Parathyroid adenoma (tissue), 2 donors: ENCODE results near the gene TMC4.

Experiments
- H2AFZ ChIP-seq: fragments of 300-600 bp; sonication (generic); one replicate; pipeline ENCODE4 v1.7.0; 2017; ENCODE audit warnings: antibody characterized with exemption, mild to moderate bottlenecking
- H3K27ac ChIP-seq: fragments of 300-600 bp; sonication (generic); one replicate; pipeline ENCODE4 v1.7.0; 2017
- H3K27me3 ChIP-seq: fragments of 300-600 bp; sonication (generic); one replicate; pipeline ENCODE4 v1.7.0; 2017; ENCODE audit warnings: low read length; ENCODE audit not compliant: control insufficient read depth, insufficient read depth
- H3K36me3 ChIP-seq: fragments of 300-600 bp; sonication (generic); one replicate; pipeline ENCODE4 v1.7.0; 2017; ENCODE audit warnings: low read length; ENCODE audit not compliant: control insufficient read depth, insufficient read depth
- H3K4me1 ChIP-seq: fragments of 300-600 bp; sonication (generic); one replicate; pipeline ENCODE4 v1.7.0; 2017; ENCODE audit warnings: control low read depth
- H3K4me2 ChIP-seq: fragments of 300-600 bp; sonication (generic); one replicate; pipeline ENCODE4 v1.7.0; 2017; ENCODE audit warnings: low read length
- H3K4me3 ChIP-seq: fragments of 300-600 bp; sonication (generic); one replicate; pipeline ENCODE4 v1.7.0; 2017; ENCODE audit warnings: low read depth, low read length
- H3K79me2 ChIP-seq: fragments of 300-600 bp; sonication (generic); one replicate; pipeline ENCODE4 v1.7.0; 2017; ENCODE audit warnings: control low read depth
- H3K9ac ChIP-seq: fragments of 300-600 bp; sonication (generic); one replicate; pipeline ENCODE4 v1.7.0; 2017; ENCODE audit warnings: mild to moderate bottlenecking
- H3K9me3 ChIP-seq: fragments of 300-600 bp; sonication (generic); one replicate; pipeline ENCODE4 v1.7.0; 2017; ENCODE audit warnings: low read length; ENCODE audit not compliant: control insufficient read depth
- TF ChIP-seq, protein P1 (sequence below): fragments of 300-600 bp; sonication (generic); IDR thresholded peaks from one replicate; pipeline ENCODE4 v1.7.0; 2017; ENCODE audit warnings: antibody characterized with exemption, mild to moderate bottlenecking
- donor health status: primary hyperparathyroidism.

TMC4 gene

DNA sequence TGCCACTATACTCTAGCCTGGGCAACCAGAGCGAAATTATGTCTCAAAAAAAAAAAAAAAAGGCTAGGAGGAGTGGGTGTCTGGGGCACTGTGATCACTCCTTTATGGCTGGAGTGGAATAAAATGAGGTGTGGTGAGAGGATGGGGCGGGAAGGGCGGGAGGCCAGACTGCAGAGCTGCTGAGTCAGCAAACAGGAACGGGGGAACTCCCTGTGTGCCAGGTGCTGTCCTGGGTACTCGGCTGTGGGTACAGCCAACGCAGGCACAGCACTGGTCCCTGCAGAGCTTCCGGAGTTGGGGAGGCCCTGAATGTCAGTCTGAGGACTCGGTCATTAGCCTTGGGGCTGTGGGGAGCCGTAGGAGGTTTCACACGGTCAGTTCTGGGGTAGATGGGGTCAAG, 51.7 kb downstream of the TMC4 start:
- no peaks in the 10 kb centered on the region for H3K9me3 ChIP-seq
- H3K27ac ChIP-seq, result no peak overlapping the region
- H3K4me3 ChIP-seq, result no peak overlapping the region
- TF ChIP-seq, protein P1, sequence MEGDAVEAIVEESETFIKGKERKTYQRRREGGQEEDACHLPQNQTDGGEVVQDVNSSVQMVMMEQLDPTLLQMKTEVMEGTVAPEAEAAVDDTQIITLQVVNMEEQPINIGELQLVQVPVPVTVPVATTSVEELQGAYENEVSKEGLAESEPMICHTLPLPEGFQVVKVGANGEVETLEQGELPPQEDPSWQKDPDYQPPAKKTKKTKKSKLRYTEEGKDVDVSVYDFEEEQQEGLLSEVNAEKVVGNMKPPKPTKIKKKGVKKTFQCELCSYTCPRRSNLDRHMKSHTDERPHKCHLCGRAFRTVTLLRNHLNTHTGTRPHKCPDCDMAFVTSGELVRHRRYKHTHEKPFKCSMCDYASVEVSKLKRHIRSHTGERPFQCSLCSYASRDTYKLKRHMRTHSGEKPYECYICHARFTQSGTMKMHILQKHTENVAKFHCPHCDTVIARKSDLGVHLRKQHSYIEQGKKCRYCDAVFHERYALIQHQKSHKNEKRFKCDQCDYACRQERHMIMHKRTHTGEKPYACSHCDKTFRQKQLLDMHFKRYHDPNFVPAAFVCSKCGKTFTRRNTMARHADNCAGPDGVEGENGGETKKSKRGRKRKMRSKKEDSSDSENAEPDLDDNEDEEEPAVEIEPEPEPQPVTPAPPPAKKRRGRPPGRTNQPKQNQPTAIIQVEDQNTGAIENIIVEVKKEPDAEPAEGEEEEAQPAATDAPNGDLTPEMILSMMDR, result no peak
- peaks cover 4% of the 10 kb centered on the region for H3K4me1 ChIP-seq
- peaks cover 4% of the 10 kb centered on the region for H3K79me2 ChIP-seq
- no peak overlapping the region for H3K9ac ChIP-seq
- no peaks in the 10 kb centered on the region for H3K36me3 ChIP-seq
- H3K27me3 ChIP-seq, result no peaks in the 10 kb centered on the region
- no peak overlapping the region for H2AFZ ChIP-seq
- H3K4me2 ChIP-seq, result no peak overlapping the region

DNA sequence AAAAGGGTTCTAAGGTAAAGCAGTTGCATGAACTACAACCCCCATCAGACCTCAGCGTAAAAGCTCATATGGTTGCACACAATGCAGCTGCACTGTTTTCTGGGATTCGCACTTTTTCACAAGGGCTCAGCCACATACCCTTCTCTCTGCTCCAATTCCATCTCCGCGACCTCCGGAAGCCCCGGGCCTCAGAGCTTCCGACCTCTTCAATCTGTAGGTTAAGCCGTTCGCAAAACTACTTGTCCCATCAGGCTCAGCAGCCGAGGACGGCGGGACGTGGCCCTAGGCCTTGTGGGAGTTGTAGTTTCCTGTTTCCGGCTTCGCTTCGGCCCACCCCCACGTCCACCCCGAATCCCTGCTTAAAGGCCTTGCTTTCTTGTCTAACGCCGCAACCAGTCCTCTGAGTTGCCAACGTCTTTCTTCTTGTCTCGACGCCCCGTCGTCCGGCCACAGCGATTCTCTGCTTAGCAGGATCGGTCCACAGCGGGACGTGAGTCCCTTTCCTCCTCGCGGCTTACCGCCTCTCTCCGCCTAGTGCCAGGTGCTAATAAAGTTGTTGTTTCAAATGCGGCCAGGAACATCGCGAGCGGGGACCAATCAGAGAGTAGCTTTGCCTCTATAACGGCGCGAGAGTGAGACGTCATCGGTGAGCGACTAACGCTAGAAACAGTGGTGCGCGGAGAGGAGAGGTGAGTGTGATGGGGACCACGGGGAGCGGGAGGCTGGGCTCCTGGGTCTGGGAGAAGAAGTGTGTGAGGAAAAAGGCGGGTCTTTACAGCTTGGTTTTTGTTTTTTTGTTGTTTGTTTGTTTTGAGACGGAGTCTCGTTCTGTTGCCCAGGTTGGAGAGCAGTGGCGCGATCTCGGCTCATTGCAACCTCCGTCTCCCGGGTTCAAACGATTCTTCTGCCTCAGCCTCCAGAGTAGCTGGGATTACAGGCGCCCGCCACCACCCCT, 57.6 kb downstream of the TMC4 start, which contains the start of the genes PRPF31 and TFPT:
Gene PRPF31, plus strand, starts transcription at position 646 of the 955 bp plus-strand sequence. CDS start 2,525 bp downstream, outside the sequence.
Gene TFPT, minus strand, starts transcription at position 549 of the 955 bp plus-strand sequence. Its CDS starts 388 bp downstream, at position 161.
- Histone ChIP-seq H3K27ac (peak within 1 kb of the TSS; percentile 86), H3K27me3 (no peaks in the 10 kb centered on the region), H3K9ac (peak within 1 kb of the TSS; percentile 49), H3K4me2 (peak within 1 kb of the TSS; percentile 86), H3K9me3 (no peaks in the 10 kb centered on the region), H3K4me1 (peaks cover 6% of the 10 kb centered on the region), H3K79me2 (peaks cover 10% of the 10 kb centered on the region), H2AFZ (peak within 1 kb of the TSS; percentile 76), H3K4me3 (peak within 1 kb of the TSS; percentile 95), H3K36me3 (no peaks in the 10 kb centered on the region)
- TF ChIP-seq, protein P1, result no peak

DNA sequence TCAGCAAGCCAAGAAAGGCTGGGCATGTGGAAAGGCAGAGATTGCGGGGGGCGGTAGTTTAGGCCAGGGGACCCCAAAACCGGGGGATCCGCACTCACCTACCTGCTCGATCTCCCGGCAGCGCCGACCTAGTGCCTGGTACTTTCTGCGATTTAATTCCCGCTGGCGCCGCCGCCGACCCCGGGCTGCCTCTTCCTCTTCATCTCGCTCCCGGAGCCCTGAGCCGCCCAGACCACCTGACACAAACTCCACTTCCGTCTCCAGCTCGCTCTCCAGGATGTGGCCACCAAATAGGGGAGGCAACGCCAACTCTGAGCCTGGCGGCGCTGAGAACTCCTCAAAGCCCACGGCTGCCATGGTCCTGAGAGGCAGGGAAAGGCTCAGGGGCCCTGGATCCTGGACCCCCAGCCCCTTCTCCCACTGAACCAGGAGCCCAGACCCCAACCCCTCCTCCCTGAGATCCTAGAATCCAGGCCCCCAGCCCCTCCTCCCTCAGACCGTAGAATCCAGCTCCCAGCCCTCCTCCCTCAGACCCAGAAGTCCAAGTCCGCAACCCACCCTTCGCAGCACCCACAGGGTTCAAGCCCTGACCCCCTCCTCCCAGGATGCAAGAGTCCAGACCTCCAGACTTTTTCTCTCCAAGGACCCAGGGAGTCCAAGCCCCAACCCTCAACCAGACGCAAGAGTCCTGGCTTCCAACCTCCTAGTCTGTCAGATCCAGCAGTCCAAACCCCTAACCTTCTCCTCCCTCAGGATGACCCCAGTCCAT, 58.4 kb downstream of the TMC4 start:
- H3K9ac ChIP-seq, result no peak overlapping the region
- peaks cover 10% of the 10 kb centered on the region for H3K79me2 ChIP-seq
- H3K36me3 ChIP-seq, result no peaks in the 10 kb centered on the region
- no peaks in the 10 kb centered on the region for H3K9me3 ChIP-seq
- no peak overlapping the region for H3K27ac ChIP-seq
- TF ChIP-seq, protein P1, result no peak
- peaks cover 6% of the 10 kb centered on the region for H3K4me1 ChIP-seq
- H3K4me2 ChIP-seq, result peak overlapping the region; percentile 86
- no peaks in the 10 kb centered on the region for H3K27me3 ChIP-seq
- peak overlapping the region; percentile 76 for H2AFZ ChIP-seq
- peak overlapping the region; percentile 95 for H3K4me3 ChIP-seq
